ENCODE measurements around the gene MGAM2.

DNA sequence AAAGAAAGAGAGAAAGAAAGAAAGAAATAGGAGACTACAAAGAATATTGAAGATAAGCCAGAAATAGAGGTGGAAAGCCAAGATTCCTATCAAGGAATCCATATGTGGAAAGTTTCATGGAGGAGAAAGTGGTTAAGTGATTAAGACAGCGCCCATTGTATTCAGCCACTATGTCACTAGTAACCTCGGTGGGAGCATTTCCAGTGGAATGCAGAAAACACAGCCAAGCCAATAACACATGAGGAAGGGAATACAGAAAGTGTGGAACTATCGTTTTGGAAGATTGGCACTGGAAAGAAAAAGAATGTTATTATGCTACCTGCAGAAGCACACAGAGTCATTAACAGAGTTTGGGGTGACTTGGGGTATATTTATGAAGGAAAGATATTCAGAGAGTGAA lies 2.7 kb downstream of the MGAM2 start:
- no peak for TF ChIP-seq CTCF (IDR thresholded peaks at IDR 0.05)
- TF ChIP-seq POLR2A (IDR thresholded peaks at IDR 0.05) = no peak

Data from Peyer's patch (tissue), 4 donors.